Medulla oblongata (tissue), 1 donor: ENCODE results near the gene TRPT1.

ENCODE experiments used
- DNase-seq: peaks from one replicate; pipeline ENCODE4 v3.0.0-alpha.2; 2015; ENCODE audit errors: extremely low spot score

Gene TRPT1

GRCh38 chr11:64230171-64230984, 4.4 kb upstream of the TRPT1 start, which contains the start of gene DNAJC4:
Gene DNAJC4 (plus strand): TSS chr11:64230548. CDS start chr11:64230855, 307 bp downstream.
- DNase-seq = peak; percentile 95

GRCh38 chr11:64229744-64230170, 3.8 kb upstream of the TRPT1 start:
- no peak for DNase-seq

GRCh38 chr11:64229090-64229743, 3.2 kb upstream of the TRPT1 start:
- DNase-seq = no peak

- no peak for DNase-seq
Measured at GRCh38 chr11:64227405-64227956, 1.5 kb upstream of the TRPT1 start.

GRCh38 chr11:64226507-64227051, 593 bp upstream of the TRPT1 start:
- peak; percentile 57 for DNase-seq

GRCh38 chr11:64224891-64225607, 937 bp downstream of the TRPT1 start:
- DNase-seq = no peak

- DNase-seq = no peak
Measured at GRCh38 chr11:64224151-64224890, 1.7 kb downstream of the TRPT1 start.

GRCh38 chr11:64223001-64223651, 2.9 kb downstream of the TRPT1 start:
- DNase-seq = no peak

GRCh38 chr11:64222651-64223000, 3.4 kb downstream of the TRPT1 start:
- no peak for DNase-seq

GRCh38 chr11:64220798-64221197, 5.2 kb downstream of the TRPT1 start:
- DNase-seq = no peak

- DNase-seq = no peak
Measured at GRCh38 chr11:64220271-64220670, 5.7 kb downstream of the TRPT1 start.

- DNase-seq = no peak
Measured at GRCh38 chr11:64219755-64220154, 6.2 kb downstream of the TRPT1 start.

- DNase-seq = no peak
Measured at GRCh38 chr11:64219354-64219684, 6.7 kb downstream of the TRPT1 start.

- DNase-seq = no peak
Measured at GRCh38 chr11:64218628-64219353, 7.2 kb downstream of the TRPT1 start.

- DNase-seq = no peak
Measured at GRCh38 chr11:64216879-64217278, 9.1 kb downstream of the TRPT1 start.

GRCh38 chr11:64211181-64211872, 14.7 kb downstream of the TRPT1 start:
- no peak for DNase-seq

GRCh38 chr11:64210301-64211020, 15.5 kb downstream of the TRPT1 start:
- DNase-seq = no peak

GRCh38 chr11:64209563-64209843, 16.5 kb downstream of the TRPT1 start:
- DNase-seq = no peak
